ENCODE results near the gene THBS1. TPM values are rescaled to one million over a fixed set of nuclear protein-coding genes. Genes with fewer than 3 reads are reported as not detected.

Gene THBS1
- total RNA-seq, 1 donor from 2014 or later = 67.3 TPM

DNA sequence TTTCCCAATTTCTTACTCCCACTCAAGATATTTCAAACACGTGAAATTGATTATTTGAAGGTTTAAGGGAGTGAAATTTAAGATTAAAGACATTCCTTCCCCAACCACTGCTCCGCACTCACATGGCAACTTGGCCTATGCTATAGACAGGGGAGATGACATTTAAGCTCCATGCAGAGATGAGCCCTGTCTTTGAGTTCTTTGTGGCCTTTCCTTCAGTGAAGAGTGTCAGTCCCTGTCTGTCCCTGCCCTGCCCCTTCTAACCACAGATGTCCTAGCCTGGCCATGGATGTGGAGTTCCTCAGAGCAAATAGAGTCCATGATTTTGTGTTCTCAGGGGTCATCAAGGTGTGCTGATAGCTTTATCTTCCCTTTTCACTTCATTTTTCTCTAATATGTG, 29.4 kb upstream of the THBS1 start:
- no peaks in the 10 kb centered on the region for H3K36me3 ChIP-seq (ENCODE audit: control insufficient read depth, insufficient read depth, low read length)
- DNase-seq (ENCODE audit: low read depth) = no peak
- no peak overlapping the region for H3K4me3 ChIP-seq (ENCODE audit: low read depth, low read length)
- H3K27me3 ChIP-seq (ENCODE audit: control insufficient read depth, insufficient read depth, low read length) = no peaks in the 10 kb centered on the region
- TF ChIP-seq, protein P1, sequence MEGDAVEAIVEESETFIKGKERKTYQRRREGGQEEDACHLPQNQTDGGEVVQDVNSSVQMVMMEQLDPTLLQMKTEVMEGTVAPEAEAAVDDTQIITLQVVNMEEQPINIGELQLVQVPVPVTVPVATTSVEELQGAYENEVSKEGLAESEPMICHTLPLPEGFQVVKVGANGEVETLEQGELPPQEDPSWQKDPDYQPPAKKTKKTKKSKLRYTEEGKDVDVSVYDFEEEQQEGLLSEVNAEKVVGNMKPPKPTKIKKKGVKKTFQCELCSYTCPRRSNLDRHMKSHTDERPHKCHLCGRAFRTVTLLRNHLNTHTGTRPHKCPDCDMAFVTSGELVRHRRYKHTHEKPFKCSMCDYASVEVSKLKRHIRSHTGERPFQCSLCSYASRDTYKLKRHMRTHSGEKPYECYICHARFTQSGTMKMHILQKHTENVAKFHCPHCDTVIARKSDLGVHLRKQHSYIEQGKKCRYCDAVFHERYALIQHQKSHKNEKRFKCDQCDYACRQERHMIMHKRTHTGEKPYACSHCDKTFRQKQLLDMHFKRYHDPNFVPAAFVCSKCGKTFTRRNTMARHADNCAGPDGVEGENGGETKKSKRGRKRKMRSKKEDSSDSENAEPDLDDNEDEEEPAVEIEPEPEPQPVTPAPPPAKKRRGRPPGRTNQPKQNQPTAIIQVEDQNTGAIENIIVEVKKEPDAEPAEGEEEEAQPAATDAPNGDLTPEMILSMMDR (IDR thresholded peaks at IDR 0.05; ENCODE audit: insufficient read depth, low read length, poor library complexity, severe bottlenecking) = no peak

DNA sequence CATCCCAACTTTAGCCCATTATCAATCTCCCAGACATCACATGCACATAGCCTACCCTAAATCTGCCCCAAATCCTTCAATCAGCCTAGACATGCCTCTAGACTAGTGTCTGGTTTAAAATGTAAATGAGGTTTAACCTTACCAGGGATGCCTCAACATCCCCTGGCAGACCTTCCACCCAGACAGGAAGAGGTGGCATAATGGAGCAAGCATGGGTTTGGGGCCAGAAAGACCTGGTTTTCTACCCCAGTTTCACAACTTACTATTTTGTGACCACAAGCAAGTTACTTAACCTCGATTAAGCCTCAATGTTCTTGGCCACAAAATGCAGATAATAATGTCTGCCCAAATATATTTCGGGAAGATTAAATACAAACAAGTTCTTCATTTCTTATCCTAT, 28.3 kb upstream of the THBS1 start:
- TF ChIP-seq, protein P1 (IDR thresholded peaks at IDR 0.05; ENCODE audit: insufficient read depth, low read length, poor library complexity, severe bottlenecking) = no peak
- H3K36me3 ChIP-seq (ENCODE audit: control insufficient read depth, insufficient read depth, low read length) = no peaks in the 10 kb centered on the region
- DNase-seq (ENCODE audit: low read depth) = no peak
- H3K4me3 ChIP-seq (ENCODE audit: low read depth, low read length) = no peak overlapping the region
- H3K27me3 ChIP-seq (ENCODE audit: control insufficient read depth, insufficient read depth, low read length) = no peaks in the 10 kb centered on the region

DNA sequence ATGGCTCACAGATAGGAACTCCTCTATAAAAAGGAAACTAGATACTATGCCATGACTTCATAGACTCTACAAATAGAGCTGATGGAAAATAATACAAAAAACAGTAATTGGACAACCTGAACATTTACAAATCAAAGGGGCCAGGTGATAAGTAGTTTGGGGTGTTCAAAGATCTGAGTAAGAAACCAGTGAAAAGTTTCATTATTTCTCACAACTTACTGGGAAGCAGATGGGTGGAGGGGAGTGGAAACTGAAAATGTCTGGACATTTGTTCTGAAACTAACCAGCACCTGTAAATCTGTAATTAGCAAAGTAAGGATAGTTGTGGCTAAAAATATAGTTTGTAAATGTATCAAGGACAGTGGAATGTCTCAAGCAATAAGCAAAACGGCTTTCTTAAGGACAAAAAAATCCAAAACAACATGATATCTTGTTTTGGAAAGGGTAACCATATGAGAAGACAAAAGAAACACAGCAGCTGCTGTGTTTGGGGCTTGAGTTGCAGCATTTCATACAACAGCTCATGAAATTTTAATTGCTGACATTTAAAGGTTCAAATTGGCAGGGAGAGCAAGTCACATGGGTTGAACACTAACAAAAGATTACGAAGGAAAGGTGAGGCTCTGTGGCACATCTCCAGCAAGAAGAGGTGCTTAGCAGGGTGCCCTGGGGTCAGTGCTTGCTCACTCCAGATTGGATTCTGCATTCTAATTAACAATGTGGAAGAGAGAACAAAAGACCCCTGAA, 26.8 kb upstream of the THBS1 start:
- H3K27me3 ChIP-seq (ENCODE audit: control insufficient read depth, insufficient read depth, low read length) = no peaks in the 10 kb centered on the region
- no peak overlapping the region for H3K4me3 ChIP-seq (ENCODE audit: low read depth, low read length)
- TF ChIP-seq, protein P1 (IDR thresholded peaks at IDR 0.05; ENCODE audit: insufficient read depth, low read length, poor library complexity, severe bottlenecking) = no peak
- H3K36me3 ChIP-seq (ENCODE audit: control insufficient read depth, insufficient read depth, low read length) = no peaks in the 10 kb centered on the region
- DNase-seq (ENCODE audit: low read depth) = no peak

DNA sequence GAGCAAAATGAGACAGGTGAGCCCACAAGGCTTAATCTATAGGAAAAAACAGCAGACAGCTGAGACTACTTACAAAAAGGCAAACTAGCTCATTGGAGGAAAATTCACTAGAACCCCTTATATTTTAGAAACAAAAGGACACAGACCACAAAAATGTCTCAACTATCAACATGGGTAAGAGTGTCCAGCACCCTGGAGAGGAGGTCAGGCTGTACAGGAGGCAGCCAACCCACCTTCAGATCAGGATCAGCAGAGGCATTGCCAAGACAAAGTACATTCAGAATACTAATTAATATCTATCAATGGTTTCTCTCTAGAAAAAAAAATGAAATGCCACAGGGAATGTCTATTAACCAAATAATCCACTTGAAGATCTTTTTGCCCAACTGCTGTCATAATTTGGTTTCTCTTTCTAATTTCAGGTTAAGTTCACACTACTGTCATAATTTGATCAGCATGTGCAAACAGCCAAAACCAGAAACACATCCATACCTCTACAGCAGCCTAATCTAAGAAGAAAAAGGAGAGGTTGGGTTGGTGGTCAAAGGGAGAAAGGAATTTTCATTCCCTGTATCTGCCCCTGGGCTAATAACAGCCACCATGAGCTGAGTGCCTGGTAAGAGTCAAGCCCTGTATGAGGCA, 26.0 kb upstream of the THBS1 start:
- Histone ChIP-seq H3K27me3 (ENCODE audit: control insufficient read depth, insufficient read depth, low read length) (no peaks in the 10 kb centered on the region), H3K4me3 (ENCODE audit: low read depth, low read length) (no peak overlapping the region), H3K36me3 (ENCODE audit: control insufficient read depth, insufficient read depth, low read length) (no peaks in the 10 kb centered on the region)
- DNase-seq (ENCODE audit: low read depth) = no peak
- TF ChIP-seq, protein P1 (IDR thresholded peaks at IDR 0.05; ENCODE audit: insufficient read depth, low read length, poor library complexity, severe bottlenecking) = no peak

DNA sequence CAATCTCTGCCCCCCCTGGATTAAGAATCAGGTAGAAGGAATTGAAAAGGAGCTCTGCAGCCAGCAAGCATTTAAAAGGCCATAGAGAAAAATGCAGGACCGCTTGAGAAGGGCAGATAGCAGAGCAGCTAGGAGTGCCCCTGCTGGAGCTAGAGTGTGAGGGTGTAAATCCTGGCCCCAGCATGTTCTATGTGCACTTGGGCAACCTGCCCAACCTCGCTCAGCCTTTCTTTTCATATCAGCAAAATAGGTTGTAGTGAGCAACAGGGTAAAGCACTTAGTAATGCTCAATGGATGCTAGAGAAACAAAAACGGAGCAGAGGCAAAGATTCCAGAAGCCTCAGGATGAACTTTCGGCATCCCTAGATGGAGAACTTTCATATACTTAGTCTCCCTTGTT, 25.0 kb upstream of the THBS1 start:
- TF ChIP-seq, protein P1 (IDR thresholded peaks at IDR 0.05; ENCODE audit: insufficient read depth, low read length, poor library complexity, severe bottlenecking) = no peak
- Histone ChIP-seq H3K36me3 (ENCODE audit: control insufficient read depth, insufficient read depth, low read length) (no peaks in the 10 kb centered on the region), H3K27me3 (ENCODE audit: control insufficient read depth, insufficient read depth, low read length) (no peaks in the 10 kb centered on the region), H3K4me3 (ENCODE audit: low read depth, low read length) (no peak overlapping the region)
- DNase-seq (ENCODE audit: low read depth) = no peak

Measured in kidney epithelial cell (primary cell).